Left colon (tissue), 2 donors: ENCODE results near the gene MED16. TPM values are rescaled to one million over a fixed set of nuclear protein-coding genes. Genes with fewer than 3 reads are reported as not detected.
A peak's percentile ranks its signal among the peaks of the same experiment; 100 is the strongest.
"Not testable (repeated sequence)": the region's sequence is repeated elsewhere in the genome, so short reads cannot be mapped to it uniquely, and the experiment has no call there.

ENCODE experiments used
- ATAC-seq: fragments of 200-7000 bp; cut with Tn5 transposase; one replicate; pipeline ENCODE4 v1.9.1; 2020; ENCODE audit warnings: mild to moderate bottlenecking, moderate library complexity
- DNase-seq, 2 donors: peaks; one replicate each; pipeline ENCODE4 v3.0.0-alpha.2; 2020
- intact Hi-C, 2 donors: fragments of 100-400 bp; cut with DNase I in 1 of 2; cut with micrococcal nuclease in 1 of 2; formaldehyde crosslinking; loops; one replicate each; pipeline versions ENCODE4 v1.11.2 to v1.14.0; 2022; cut with DNase I, micrococcal nuclease
- total RNA-seq, 2 donors: library from RNA; stranded (reverse); fragmentation: NEBNext Ultra II Directional; extraction: Animal tissue kit (Norgen Biotek cat#: 25700); gene quantifications; one replicate each; pipeline ENCODE4 v1.2.1, GENCODE V29; 2021
- donor health status: DM: no; HTN: no; CAD: no.
- donor health status: DM: yes; HTN: yes; CAD: no.

The MED16 gene
- total RNA-seq, 2 donors from 2014 or later, result 63.1 to 70.6 TPM

GRCh38 chr19:897442-898039 is 4.6 kb upstream of the MED16 start:
- no peak for ATAC-seq
- no peak for DNase-seq
- intact Hi-C loops, result no loop called here

- intact Hi-C loops, result no loop called here
- ATAC-seq (no peak), DNase-seq (no peak)
Observed at GRCh38 chr19:896999-897398, 4.0 kb upstream of the MED16 start.

- ATAC-seq (no peak), DNase-seq (no peak)
- intact Hi-C loops, result no loop called here
Observed at GRCh38 chr19:896434-896833, 3.4 kb upstream of the MED16 start.

- ATAC-seq, result peak; percentile 38
- intact Hi-C loops, result no loop called here
- DNase-seq, result peak in 1 of 2 donors; percentile 51
Observed at GRCh38 chr19:892243-892893, 619 bp downstream of the MED16 start.

GRCh38 chr19:891421-892200 is 1.4 kb downstream of the MED16 start:
- DNase-seq (peak; percentile 80), ATAC-seq (peak; percentile 55)
- intact Hi-C loops, result not testable (repeated sequence)

GRCh38 chr19:890831-891230 is 2.2 kb downstream of the MED16 start:
- DNase-seq, result no peak
- no peak for ATAC-seq
- intact Hi-C loops, result no loop called here

- intact Hi-C loops, result no loop called here
- no peak for ATAC-seq
Observed at GRCh38 chr19:889662-890295, 3.2 kb downstream of the MED16 start.

GRCh38 chr19:888581-889385 is 4.2 kb downstream of the MED16 start:
- no peak for ATAC-seq
- no peak for DNase-seq
- intact Hi-C loops, result no loop called here

More at GRCh38 chr19:889662-890295, 3.2 kb downstream of the MED16 start:
- DNase-seq, result no peak

GRCh38 chr19:887599-887998 is 5.4 kb downstream of the MED16 start:
- DNase-seq (no peak), ATAC-seq (no peak)
- intact Hi-C loops, result no loop called here

GRCh38 chr19:887072-887471 is 5.9 kb downstream of the MED16 start:
- DNase-seq (no peak), ATAC-seq (no peak)
- intact Hi-C loops, result no loop called here

GRCh38 chr19:885536-886224 is 7.3 kb downstream of the MED16 start:
- intact Hi-C loops, result no loop called here
- DNase-seq, result no peak
- ATAC-seq, result no peak

GRCh38 chr19:884420-885211 is 8.4 kb downstream of the MED16 start:
- intact Hi-C loops, result no loop called here
- ATAC-seq (no peak), DNase-seq (no peak)

- intact Hi-C loops, result no loop called here
- ATAC-seq, result no peak
- no peak for DNase-seq
Observed at GRCh38 chr19:883661-884211, 9.3 kb downstream of the MED16 start.

- DNase-seq (no peak), ATAC-seq (no peak)
- intact Hi-C loops, result no loop called here
Observed at GRCh38 chr19:882871-883497, 10.0 kb downstream of the MED16 start.

- ATAC-seq (no peak), DNase-seq (no peak)
- intact Hi-C loops, result no loop called here
Observed at GRCh38 chr19:881385-882071, 11.5 kb downstream of the MED16 start.

GRCh38 chr19:879711-880438 is 13.1 kb downstream of the MED16 start:
- DNase-seq, result no peak
- ATAC-seq, result peak; percentile 57
- intact Hi-C loops, result no loop called here
